GM12878 (cell line): ENCODE results near the gene TMCO1. TPM values are rescaled to one million over a fixed set of nuclear protein-coding genes. Genes with fewer than 3 reads are reported as not detected.

ENCODE experiments used
- ATAC-seq: fragments of 200-7000 bp; cut with Tn5 transposase; 3 replicates; pipeline ENCODE4 v1.9.1; 2020; ENCODE audit warnings: mild to moderate bottlenecking, moderate library complexity
- BruUV-seq: library from RNA; stranded (reverse); fragments of 400-500 nt; replicated peaks from 2 replicates; lab custom pipeline; 2021; lab: Mats Ljungman, UMichigan
- CTCF ChIA-PET: fragments of 300-600 bp; sonication (Branson Sonifier 250); formaldehyde crosslinking; extraction: SDS; loops from one replicate; lab custom pipeline; 2021; ENCODE audit warnings: inconsistent platforms; lab: Yijun Ruan, JAX
- POLR2A ChIA-PET: fragments of 350-600 bp; formaldehyde crosslinking; extraction: SDS; loops from one replicate; lab custom pipeline; 2021; ENCODE audit warnings: inconsistent platforms; lab: Charles Lee
- RAD21 ChIA-PET: fragments of 300-600 bp; sonication (Branson Sonifier 250); formaldehyde crosslinking; loops from one replicate; lab custom pipeline; 2023; ENCODE audit warnings: antibody characterized with exemption; ENCODE audit not compliant: unreplicated experiment; lab: Charles Lee
- SMC1A ChIA-PET: fragments of 300-600 bp; sonication (Branson Sonifier 250); formaldehyde crosslinking; loops from one replicate; lab custom pipeline; 2023; ENCODE audit not compliant: unreplicated experiment, uncharacterized antibody; lab: Charles Lee
- DNase-seq: peaks from one replicate; pipeline ENCODE4 v3.0.0-alpha.2; 2011; ENCODE audit warnings: low read depth, low spot score
- FAIRE-seq: peaks from 3 replicates; lab custom pipeline; 2011; peaks lifted over from hg19 to GRCh38; lab: Jason Lieb, UNC
- H2AFZ ChIP-seq: 2 replicates; pipeline ENCODE4 v1.6.0; 2011; ENCODE audit warnings: low read depth, low read length, control low read depth; ENCODE audit not compliant: control insufficient read depth
- H3K27ac ChIP-seq: 2 replicates; pipeline ENCODE4 v1.5.1; 2011; ENCODE audit warnings: control low read depth; ENCODE audit not compliant: control insufficient read depth, insufficient read depth
- H3K27me3 ChIP-seq, 2 experiments: replicated peaks in 1 of 2; 2 replicates each; pipeline versions ENCODE4 v1.6.0 to v1.6.1; 2011; ENCODE audit warnings: low read length in 1 of 2; ENCODE audit not compliant: control insufficient read depth in 2 of 2, insufficient read depth in 2 of 2
- H3K36me3 ChIP-seq, 2 experiments: 2 replicates each; pipeline ENCODE4 v1.5.1; 2011; ENCODE audit warnings: low read length in 1 of 2; ENCODE audit not compliant: control insufficient read depth in 2 of 2, insufficient read depth in 2 of 2
- H3K4me1 ChIP-seq: 2 replicates; pipeline ENCODE4 v1.6.1; 2011; ENCODE audit warnings: mild to moderate bottlenecking, low read length, moderate library complexity, mixed read lengths; ENCODE audit not compliant: control insufficient read depth, insufficient read depth
- H3K4me2 ChIP-seq: 2 replicates; pipeline ENCODE4 v1.6.0; 2011; ENCODE audit warnings: control low read depth; ENCODE audit not compliant: control insufficient read depth, insufficient read depth
- H3K4me3 ChIP-seq: fragments of 200-600 bp; sonication (generic); 2 replicates; pipeline ENCODE4 v1.5.1; 2016
- H3K79me2 ChIP-seq: 2 replicates; pipeline ENCODE4 v1.6.0; 2011; ENCODE audit warnings: low read length; ENCODE audit not compliant: control insufficient read depth, insufficient read depth
- H3K9ac ChIP-seq: 2 replicates; pipeline ENCODE4 v1.8.0; 2011; ENCODE audit warnings: low read length, control low read depth, mixed read lengths; ENCODE audit not compliant: control insufficient read depth, insufficient read depth
- H3K9me3 ChIP-seq: replicated peaks from 3 replicates; pipeline ENCODE4 v1.5.1; 2011; ENCODE audit warnings: mild to moderate bottlenecking, low read length; ENCODE audit not compliant: control insufficient read depth, insufficient read depth
- H4K20me1 ChIP-seq: 2 replicates; pipeline ENCODE4 v1.6.0; 2011; ENCODE audit not compliant: control insufficient read depth, insufficient read depth
- CEBPB ChIP-seq, 2 experiments: fragments of 150-350 bp in 1 of 2; IDR thresholded peaks; 2 replicates each; pipeline ENCODE4 v1.6.1; 2012 to 2014; ENCODE audit warnings: low read depth in 2 of 2, low read length in 2 of 2, borderline replicate concordance in 1 of 2, inconsistent platforms in 1 of 2
- IKZF1 ChIP-seq: fragments of 450-650 bp; conservative IDR thresholded peaks from 2 replicates; pipeline ENCODE4 v1.6.1; 2017; ENCODE audit warnings: antibody characterized with exemption, mild to moderate bottlenecking
- IKZF2 ChIP-seq, 2 experiments: fragments of 450-650 bp; IDR thresholded peaks; 2 replicates each; pipeline ENCODE4 v1.6.1; 2017; ENCODE audit warnings: mild to moderate bottlenecking in 2 of 2, moderate library complexity in 2 of 2
- NBN ChIP-seq: fragments of 450-650 bp; IDR thresholded peaks from 2 replicates; pipeline ENCODE4 v1.6.1; 2016
- NR2F1 ChIP-seq: fragments of 450-650 bp; conservative IDR thresholded peaks from 2 replicates; pipeline ENCODE4 v1.6.1; 2017; ENCODE audit warnings: mild to moderate bottlenecking
- RAD21 ChIP-seq: IDR thresholded peaks from 2 replicates; pipeline ENCODE4 v1.6.1; 2011; ENCODE audit warnings: mild to moderate bottlenecking, low read depth, low read length, moderate library complexity; ENCODE audit not compliant: insufficient read depth
- RUNX3 ChIP-seq: IDR thresholded peaks from 2 replicates; pipeline ENCODE4 v1.6.1; 2012; ENCODE audit warnings: low read length, inconsistent platforms
- SMC3 ChIP-seq: IDR thresholded peaks from 2 replicates; pipeline ENCODE4 v1.6.1; 2011; ENCODE audit warnings: low read length, improper control_type of control experiment, borderline replicate concordance
- SPI1 ChIP-seq: IDR thresholded peaks from 2 replicates; pipeline ENCODE4 v1.6.1; 2011; ENCODE audit warnings: low read depth, mild to moderate bottlenecking, low read length, moderate library complexity, borderline replicate concordance; ENCODE audit not compliant: insufficient read depth
- SREBF2 ChIP-seq: IDR thresholded peaks from 2 replicates; pipeline ENCODE4 v1.6.1; 2012; ENCODE audit warnings: mild to moderate bottlenecking, low read length
- ZNF217 ChIP-seq: fragments of 450-650 bp; IDR thresholded peaks from 2 replicates; pipeline ENCODE4 v1.6.1; 2017; ENCODE audit warnings: antibody characterized with exemption, mild to moderate bottlenecking
- ZNF384 ChIP-seq: IDR thresholded peaks from 2 replicates; pipeline ENCODE4 v1.6.1; 2012; ENCODE audit warnings: low read depth, mild to moderate bottlenecking, low read length, improper control_type of control experiment, borderline replicate concordance
- WGBS: methylation state at CpG from one replicate; pipeline ENCODE4 v1.1.6; 2016; ENCODE audit warnings: low lambda C conversion rate; ENCODE audit not compliant: insufficient replicate concordance, insufficient coverage; ENCODE audit errors: missing lambda C conversion rate; 5-methylcytosine and 5-hydroxymethylcytosine counted together
- in situ Hi-C: fragments of 300-500 bp; cut with MboI; formaldehyde crosslinking; loops from 9 replicates; pipeline ENCODE4 v1.14.3; 2018; ENCODE audit warnings: mixed read lengths
- intact Hi-C: fragments of 100-400 bp; cut with micrococcal nuclease; formaldehyde crosslinking; loops from one replicate; pipeline ENCODE4 v1.14.2; 2022; ENCODE audit not compliant: unreplicated experiment
- polyA plus RNA-seq, 11 experiments: library from polyadenylated mRNA; depleted of rRNA in 4 of 11; unstranded in 6 of 11; stranded (reverse) in 5 of 11; fragments of >200 nt; fragmentation: Nextera tagmentation in 4 of 11; fragmentation: Illumina TruSeq in 1 of 11; extraction: Ambion mirVana in 4 of 11; extraction: Trizol in 1 of 11; gene quantifications; 1 replicate in 1 of 11; 2 replicates in 10 of 11; pipeline versions ENCODE4 v1.2.1 to v1.2.3, GENCODE V29; 2011 to 2016; ENCODE audit warnings: inconsistent platforms in 2 of 11, missing spikeins in 2 of 11, low read depth in 1 of 11
- total RNA-seq, 4 experiments: library from RNA; depleted of rRNA in 3 of 4; stranded (reverse); fragments of >200 nt in 3 of 4; fragmentation: Illumina TruSeq in 1 of 4; extraction: Trizol in 1 of 4; gene quantifications; 2 replicates each; pipeline versions ENCODE4 v1.2.1 to v1.2.3, GENCODE V29; 2013 to 2021
- TF ChIP-seq, protein P1 (sequence below): IDR thresholded peaks from 2 replicates; pipeline ENCODE4 v1.6.1; 2012; ENCODE audit warnings: low read length, inconsistent platforms
- TF ChIP-seq, protein P2 (sequence below): fragments of 450-650 bp; IDR thresholded peaks from 2 replicates; pipeline ENCODE4 v1.6.1; 2017; ENCODE audit warnings: mild to moderate bottlenecking
- TF ChIP-seq, protein P3 (sequence below), 3 experiments: IDR thresholded peaks in 2 of 3; conservative IDR thresholded peaks in 1 of 3; 2 replicates each; pipeline ENCODE4 v1.5.1; 2011; ENCODE audit warnings: low read depth in 3 of 3, low read length in 3 of 3, mild to moderate bottlenecking in 3 of 3, control low read depth in 2 of 3, moderate library complexity in 2 of 3, inconsistent platforms in 1 of 3, mixed read lengths in 1 of 3; ENCODE audit not compliant: control insufficient read depth in 2 of 3, insufficient read depth in 1 of 3; ENCODE audit errors: extremely low read depth in 1 of 3

TMCO1 gene
- total and polyA plus RNA-seq, 10 of the 15 experiments (the other 5 are each of a cell fraction or from before 2014, with no cell fraction given), result 50.3 to 253 (median 126) TPM

DNA sequence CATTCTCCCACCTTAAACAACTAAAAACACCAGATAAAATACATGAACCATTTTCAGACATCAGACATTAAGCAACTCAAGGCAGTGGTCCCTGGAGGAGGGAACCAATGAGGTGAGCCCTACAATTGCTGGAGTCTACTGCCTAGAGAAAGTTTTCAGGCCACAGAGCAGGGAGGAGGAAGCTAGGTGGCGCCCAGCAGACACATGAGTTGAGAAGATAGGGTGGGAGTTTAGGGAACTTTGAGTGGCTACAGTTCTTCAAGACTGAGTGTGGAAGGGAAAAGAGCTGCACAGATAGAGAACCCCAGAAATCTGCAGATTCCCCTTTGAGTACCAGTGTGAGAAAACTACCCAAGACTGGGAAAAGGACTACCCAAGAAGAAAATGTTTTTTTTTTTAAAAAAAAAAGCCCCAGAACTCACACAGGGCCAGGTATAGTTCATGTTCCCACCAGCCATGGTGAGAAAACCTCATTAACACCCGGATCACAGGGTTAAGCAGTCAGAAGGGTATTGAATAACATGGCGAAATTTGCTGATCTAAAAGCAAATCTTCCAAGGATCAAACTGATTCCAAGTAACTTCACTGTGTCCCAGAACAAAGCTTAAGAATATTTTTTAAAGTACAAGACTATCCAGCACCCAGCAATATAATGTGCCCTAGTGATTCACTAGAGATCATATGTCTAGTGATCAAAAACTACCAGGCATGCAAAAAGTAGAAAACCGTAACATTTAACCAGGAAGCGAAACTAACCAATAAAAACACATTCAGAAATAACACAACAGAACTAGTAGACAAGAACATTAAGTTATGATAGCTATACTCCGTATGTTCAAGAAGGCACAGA lies 82.3 kb downstream of the TMCO1 start:
- RAD21 ChIA-PET, result interaction anchor here (0.7 to 2.2 kb wide), 16 partner anchors 10 to 228 kb away, joined by 3 to 21 read pairs (median 3); partner anchors contain the start of genes ALDH9A1 and TMCO1
- no peak for FAIRE-seq
- Histone ChIP-seq H3K36me3 (peaks cover 0 to 30% of the 10 kb centered on the region in 2 experiments; a peak in 3 of 4 replicates), H4K20me1 (no peaks in the 10 kb centered on the region), H3K4me1 (peaks cover 10% of the 10 kb centered on the region), H3K79me2 (peaks cover 18% of the 10 kb centered on the region), H3K9ac (peak overlapping the region; percentile 33; the same call in 1 of the 2 replicates), H3K4me2 (peak overlapping the region; percentile 76), H3K27me3 (no peaks in the 10 kb centered on the region), H3K27ac (peak overlapping the region; percentile 77), H2AFZ (peak overlapping the region; percentile 28), H3K9me3 (no peaks in the 10 kb centered on the region; the same call in 2 of the 3 replicates), H3K4me3 (peak overlapping the region; percentile 21)
- in situ Hi-C loops, result no loop called here
- WGBS, result 41% methylated on average over 6 of the region's 6 CpGs
- SMC1A ChIA-PET, result interaction anchor here (0.6 to 2.5 kb wide), 24 partner anchors 11 to 484 kb away, joined by 3 to 26 read pairs (median 4); partner anchors contain the start of genes ALDH9A1, MGST3 and TMCO1
- peak; percentile 24 for DNase-seq
- BruUV-seq, result no TSS peak
- TF ChIP-seq, protein P1, sequence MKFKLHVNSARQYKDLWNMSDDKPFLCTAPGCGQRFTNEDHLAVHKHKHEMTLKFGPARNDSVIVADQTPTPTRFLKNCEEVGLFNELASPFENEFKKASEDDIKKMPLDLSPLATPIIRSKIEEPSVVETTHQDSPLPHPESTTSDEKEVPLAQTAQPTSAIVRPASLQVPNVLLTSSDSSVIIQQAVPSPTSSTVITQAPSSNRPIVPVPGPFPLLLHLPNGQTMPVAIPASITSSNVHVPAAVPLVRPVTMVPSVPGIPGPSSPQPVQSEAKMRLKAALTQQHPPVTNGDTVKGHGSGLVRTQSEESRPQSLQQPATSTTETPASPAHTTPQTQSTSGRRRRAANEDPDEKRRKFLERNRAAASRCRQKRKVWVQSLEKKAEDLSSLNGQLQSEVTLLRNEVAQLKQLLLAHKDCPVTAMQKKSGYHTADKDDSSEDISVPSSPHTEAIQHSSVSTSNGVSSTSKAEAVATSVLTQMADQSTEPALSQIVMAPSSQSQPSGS, result peak; percentile 42; the same call in 1 of the 2 replicates
- TF ChIP-seq RUNX3 (peak; percentile 37; the same call in 1 of the 2 replicates), SMC3 (peak; percentile 22; the same call in 1 of the 2 replicates), NBN (no peak), IKZF2 (IDR thresholded peaks at IDR 0.05) (0 out of 4 replicates have a peak, but pooled peaks of 1 of the 2 experiments have one; percentile 14), CEBPB (IDR thresholded peaks at IDR 0.05; ENCODE audit: borderline replicate concordance in 1 of 2, low read depth in 2 of 2, low read length in 2 of 2) (0 out of 4 replicates have a peak, but pooled peaks of 1 of the 2 experiments have one; percentile 22), ZNF217 (0 out of 2 replicates have a peak, but pooled peaks have one; percentile 22), IKZF1 (0 out of 2 replicates have a peak, but pooled peaks have one; percentile 23), SREBF2 (no peak), ZNF384 (peak; percentile 24; the same call in 1 of the 2 replicates), RAD21 (peak; percentile 32), SPI1 (peak; percentile 73; the same call in 1 of the 2 replicates), NR2F1 (0 out of 2 replicates have a peak, but pooled peaks have one; percentile 27)
- TF ChIP-seq, protein P2, sequence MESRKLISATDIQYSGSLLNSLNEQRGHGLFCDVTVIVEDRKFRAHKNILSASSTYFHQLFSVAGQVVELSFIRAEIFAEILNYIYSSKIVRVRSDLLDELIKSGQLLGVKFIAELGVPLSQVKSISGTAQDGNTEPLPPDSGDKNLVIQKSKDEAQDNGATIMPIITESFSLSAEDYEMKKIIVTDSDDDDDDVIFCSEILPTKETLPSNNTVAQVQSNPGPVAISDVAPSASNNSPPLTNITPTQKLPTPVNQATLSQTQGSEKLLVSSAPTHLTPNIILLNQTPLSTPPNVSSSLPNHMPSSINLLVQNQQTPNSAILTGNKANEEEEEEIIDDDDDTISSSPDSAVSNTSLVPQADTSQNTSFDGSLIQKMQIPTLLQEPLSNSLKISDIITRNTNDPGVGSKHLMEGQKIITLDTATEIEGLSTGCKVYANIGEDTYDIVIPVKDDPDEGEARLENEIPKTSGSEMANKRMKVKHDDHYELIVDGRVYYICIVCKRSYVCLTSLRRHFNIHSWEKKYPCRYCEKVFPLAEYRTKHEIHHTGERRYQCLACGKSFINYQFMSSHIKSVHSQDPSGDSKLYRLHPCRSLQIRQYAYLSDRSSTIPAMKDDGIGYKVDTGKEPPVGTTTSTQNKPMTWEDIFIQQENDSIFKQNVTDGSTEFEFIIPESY, result no peak
- TF ChIP-seq, protein P3, sequence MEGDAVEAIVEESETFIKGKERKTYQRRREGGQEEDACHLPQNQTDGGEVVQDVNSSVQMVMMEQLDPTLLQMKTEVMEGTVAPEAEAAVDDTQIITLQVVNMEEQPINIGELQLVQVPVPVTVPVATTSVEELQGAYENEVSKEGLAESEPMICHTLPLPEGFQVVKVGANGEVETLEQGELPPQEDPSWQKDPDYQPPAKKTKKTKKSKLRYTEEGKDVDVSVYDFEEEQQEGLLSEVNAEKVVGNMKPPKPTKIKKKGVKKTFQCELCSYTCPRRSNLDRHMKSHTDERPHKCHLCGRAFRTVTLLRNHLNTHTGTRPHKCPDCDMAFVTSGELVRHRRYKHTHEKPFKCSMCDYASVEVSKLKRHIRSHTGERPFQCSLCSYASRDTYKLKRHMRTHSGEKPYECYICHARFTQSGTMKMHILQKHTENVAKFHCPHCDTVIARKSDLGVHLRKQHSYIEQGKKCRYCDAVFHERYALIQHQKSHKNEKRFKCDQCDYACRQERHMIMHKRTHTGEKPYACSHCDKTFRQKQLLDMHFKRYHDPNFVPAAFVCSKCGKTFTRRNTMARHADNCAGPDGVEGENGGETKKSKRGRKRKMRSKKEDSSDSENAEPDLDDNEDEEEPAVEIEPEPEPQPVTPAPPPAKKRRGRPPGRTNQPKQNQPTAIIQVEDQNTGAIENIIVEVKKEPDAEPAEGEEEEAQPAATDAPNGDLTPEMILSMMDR (IDR thresholded peaks at IDR 0.05 in 2 of 3, conservative IDR thresholded peaks at IDR 0.05 in 1 of 3; ENCODE audit: control insufficient read depth in 2 of 3, extremely low read depth in 1 of 3, insufficient read depth in 1 of 3, low read depth in 3 of 3, low read length in 3 of 3), result peak; percentile 25 to 44 (median 26); a peak in 3 of 6 replicates
- POLR2A ChIA-PET, result interaction anchor here (0.7 to 1.7 kb wide), 5 partner anchors 11 to 237 kb away, joined by 3 to 13 read pairs (median 3); partner anchors contain the start of gene ALDH9A1
- CTCF ChIA-PET, result interaction anchor here (0.7 to 6.5 kb wide), 34 partner anchors 9 to 240 kb away, joined by 3 to 62 read pairs (median 4); partner anchors contain the start of genes ALDH9A1, TMCO1 and UCK2
- peak; percentile 90 for ATAC-seq
- intact Hi-C loops, result no loop called here
